GM10847 (cell line): Measurements from ENCODE around the gene FSIP1.

ENCODE experiments used
- POLR2A ChIP-seq: IDR thresholded peaks from 2 replicates; pipeline ENCODE4 v1.6.1; 2011; ENCODE audit not compliant: insufficient read length; ENCODE audit errors: extremely low read depth

Gene FSIP1

DNA sequence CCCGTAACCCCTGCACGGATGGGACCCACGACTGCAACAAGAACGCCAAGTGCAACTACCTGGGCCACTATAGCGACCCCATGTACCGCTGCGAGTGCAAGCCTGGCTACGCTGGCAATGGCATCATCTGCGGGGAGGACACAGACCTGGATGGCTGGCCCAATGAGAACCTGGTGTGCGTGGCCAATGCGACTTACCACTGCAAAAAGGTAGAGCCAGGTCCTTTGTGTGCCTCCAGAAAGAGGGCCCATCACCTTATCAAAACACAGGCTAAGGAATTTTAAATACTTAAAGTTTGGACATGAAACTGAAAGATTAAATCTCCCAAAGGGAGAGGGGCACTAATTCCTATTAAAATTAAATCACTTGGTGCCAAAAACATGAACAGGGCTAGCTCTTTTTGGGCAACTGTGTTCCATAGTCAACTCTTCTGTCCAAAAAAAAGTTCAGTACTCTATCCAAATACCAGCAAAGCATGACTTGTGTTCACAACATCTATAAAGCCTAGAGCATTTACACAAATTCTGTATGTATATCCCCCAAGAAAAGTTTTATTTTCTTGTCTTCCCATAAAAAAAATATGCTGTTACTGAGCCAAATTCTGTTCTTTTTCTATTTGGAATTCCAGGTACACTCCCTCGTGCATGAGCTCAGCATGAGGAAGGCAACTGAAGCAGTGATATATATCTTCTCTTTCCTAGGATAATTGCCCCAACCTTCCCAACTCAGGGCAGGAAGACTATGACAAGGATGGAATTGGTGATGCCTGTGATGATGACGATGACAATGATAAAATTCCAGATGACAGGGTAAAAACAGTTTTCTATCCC, 192.6 kb downstream of the FSIP1 start:
- no peak for TF ChIP-seq POLR2A

DNA sequence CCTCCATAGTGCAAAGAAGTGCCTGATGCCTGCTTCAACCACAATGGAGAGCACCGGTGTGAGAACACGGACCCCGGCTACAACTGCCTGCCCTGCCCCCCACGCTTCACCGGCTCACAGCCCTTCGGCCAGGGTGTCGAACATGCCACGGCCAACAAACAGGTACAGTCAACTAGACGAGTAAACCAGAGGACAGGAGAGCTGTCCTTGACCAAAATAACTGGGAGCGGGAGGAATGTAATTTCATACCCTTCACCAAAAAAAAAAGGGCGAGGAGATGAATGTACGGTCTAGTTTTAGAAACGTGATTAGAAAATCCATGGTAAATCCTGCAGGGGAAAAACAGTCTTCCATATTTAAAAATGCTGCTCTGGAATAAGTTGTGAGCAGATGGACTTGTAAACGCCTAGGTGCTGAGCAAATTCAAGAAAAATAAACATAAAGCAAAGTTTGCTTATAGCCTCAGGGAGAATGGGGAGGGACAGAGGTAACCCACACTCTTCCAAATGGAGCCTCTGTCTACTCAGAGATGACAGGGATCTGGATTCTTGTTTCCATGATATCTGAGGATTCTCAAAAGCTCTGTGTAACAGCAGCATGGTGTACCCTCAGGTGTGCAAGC, 193.3 kb downstream of the FSIP1 start:
- TF ChIP-seq POLR2A = no peak

DNA sequence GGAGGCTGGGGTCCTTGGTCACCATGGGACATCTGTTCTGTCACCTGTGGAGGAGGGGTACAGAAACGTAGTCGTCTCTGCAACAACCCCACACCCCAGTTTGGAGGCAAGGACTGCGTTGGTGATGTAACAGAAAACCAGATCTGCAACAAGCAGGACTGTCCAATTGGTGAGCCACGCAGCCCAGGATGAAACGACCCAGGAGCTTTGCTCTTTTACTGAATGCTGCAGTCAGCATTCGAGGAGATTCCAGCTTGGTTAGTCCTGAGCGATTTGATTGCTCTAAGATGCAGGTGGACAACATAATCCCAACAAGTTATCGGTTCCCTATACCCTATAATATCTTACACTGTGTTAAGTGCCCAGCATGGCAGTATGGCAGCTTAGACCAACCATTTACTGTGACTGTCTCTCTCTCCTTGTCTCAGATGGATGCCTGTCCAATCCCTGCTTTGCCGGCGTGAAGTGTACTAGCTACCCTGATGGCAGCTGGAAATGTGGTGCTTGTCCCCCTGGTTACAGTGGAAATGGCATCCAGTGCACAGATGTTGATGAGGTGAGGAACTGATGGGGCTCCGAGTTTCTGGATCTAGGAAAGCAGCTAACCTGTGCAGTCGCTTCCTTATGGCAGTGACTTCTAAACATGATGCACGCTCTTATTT, 194.0 kb downstream of the FSIP1 start:
- TF ChIP-seq POLR2A = no peak

DNA sequence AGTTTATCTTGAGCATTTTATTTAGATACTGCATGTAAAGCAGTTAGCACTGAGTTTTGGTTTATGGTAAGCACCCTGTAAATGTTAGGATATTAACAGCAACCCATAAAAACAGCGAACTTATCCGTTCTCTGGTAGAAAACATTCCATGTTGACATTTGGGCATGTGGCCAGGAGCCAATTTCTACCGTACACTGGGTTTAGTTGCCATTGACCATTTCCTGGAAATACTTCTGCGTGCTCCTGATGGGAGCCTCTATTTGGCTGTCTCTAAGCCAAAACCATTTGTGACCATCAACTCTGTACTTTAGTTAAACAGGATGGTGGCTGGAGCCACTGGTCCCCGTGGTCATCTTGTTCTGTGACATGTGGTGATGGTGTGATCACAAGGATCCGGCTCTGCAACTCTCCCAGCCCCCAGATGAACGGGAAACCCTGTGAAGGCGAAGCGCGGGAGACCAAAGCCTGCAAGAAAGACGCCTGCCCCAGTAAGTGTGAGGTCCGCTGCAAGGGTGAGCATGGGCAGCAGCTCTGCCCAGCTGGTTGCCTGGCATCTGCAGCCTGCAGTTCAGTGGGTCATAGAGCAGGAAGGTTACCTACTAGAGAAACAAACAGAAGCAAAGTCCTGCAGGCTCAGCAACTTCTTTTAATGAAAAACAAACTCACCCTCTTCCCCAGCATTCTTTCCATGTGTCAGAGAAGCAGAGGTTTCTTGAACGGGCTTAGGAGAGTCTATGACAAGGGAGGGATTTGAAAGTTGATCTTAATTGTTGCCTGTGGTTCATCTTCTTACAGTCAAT, 194.7 kb downstream of the FSIP1 start:
- no peak for TF ChIP-seq POLR2A

DNA sequence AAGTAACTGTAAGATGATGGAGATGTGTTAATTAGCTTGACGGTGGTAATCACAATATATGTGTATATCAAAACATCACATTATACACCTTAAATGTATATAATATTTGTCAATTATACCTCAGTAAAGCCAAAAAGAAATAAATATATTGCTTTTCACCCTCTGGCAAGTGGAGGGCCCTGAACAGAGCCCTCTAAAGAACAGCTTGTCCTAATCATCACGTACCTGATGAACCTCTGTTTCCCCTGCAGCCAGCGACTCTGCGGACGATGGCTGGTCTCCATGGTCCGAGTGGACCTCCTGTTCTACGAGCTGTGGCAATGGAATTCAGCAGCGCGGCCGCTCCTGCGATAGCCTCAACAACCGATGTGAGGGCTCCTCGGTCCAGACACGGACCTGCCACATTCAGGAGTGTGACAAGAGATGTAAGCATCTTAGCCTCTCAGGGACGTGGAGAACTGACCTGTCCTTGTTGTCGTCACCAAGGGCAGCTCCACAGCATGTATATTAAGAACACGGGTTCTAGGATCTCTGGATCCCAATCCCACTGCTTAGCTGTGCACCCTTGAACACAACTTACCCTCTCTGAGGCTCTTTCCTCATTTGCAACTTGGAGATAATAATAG, 195.4 kb downstream of the FSIP1 start:
- no peak for TF ChIP-seq POLR2A

DNA sequence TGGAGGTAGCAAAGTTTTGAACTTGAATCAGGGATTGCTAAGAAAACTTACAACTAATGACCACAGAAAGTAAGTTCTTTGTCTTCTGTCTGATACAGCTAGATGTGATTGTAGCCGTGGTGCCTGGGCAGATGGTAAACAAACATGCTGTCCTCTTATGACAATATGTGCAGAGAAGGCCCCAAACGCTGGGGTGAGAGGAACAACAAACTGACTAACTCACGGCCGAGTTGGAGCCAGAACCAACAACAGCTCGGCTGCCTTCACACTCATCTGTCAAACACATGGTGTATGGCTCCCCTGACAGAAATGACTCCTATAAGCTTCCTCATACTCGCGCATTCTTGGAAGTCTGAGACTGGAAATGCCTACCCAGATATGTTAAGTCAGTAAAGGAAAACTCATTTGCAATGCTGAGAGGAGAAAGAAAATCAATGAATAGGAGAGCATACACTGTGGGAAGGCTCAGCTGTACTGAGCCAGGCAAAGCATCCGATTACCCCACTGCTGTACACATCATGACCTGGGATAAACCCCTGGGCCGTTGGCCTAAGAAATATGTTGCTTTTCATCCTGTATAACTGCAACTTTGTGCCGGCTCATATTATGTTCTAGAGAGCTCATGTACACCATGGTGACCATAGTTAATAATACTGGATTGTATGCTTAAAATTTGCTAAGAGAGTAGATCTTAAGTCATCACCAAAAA, 196.1 kb downstream of the FSIP1 start:
- no peak for TF ChIP-seq POLR2A

DNA sequence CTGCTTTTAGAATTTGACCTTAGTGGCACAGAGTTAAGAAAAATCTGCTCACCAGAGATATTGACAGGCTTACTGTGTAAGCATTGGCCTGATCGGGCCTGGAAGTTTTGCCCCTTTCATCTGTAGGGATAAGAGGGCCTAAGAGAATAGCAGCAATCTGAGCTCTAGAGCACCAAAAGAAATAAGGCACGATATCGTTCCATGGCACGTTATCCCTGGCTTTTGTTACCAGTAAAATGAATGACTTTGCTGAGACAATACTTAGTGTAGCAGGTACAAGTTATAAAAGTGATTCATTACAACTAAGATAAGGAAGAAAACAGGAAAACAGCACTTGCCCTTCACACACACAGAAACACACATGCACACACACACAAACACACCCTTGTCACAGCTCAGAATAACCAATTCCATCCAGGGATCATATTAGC, 196.8 kb downstream of the FSIP1 start:
- TF ChIP-seq POLR2A = no peak

DNA sequence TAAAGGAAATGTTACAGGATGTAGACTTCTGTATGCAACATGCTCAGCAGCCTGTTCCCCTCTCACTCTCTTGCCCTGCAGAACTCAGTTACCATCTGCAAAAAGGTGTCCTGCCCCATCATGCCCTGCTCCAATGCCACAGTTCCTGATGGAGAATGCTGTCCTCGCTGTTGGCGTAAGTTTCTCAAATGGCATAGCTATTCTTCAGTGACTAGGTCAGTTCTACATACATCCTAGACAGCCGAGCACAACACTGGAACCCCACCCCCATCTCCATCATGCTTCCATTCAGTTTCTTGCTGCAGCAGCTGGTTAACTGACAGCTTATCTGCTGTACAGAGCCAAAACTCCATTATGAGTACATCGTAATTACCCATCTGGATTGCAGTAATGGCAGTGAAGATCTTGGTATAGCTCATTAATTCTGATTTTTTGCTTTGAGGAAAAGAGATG, 197.2 kb downstream of the FSIP1 start:
- no peak for TF ChIP-seq POLR2A

DNA sequence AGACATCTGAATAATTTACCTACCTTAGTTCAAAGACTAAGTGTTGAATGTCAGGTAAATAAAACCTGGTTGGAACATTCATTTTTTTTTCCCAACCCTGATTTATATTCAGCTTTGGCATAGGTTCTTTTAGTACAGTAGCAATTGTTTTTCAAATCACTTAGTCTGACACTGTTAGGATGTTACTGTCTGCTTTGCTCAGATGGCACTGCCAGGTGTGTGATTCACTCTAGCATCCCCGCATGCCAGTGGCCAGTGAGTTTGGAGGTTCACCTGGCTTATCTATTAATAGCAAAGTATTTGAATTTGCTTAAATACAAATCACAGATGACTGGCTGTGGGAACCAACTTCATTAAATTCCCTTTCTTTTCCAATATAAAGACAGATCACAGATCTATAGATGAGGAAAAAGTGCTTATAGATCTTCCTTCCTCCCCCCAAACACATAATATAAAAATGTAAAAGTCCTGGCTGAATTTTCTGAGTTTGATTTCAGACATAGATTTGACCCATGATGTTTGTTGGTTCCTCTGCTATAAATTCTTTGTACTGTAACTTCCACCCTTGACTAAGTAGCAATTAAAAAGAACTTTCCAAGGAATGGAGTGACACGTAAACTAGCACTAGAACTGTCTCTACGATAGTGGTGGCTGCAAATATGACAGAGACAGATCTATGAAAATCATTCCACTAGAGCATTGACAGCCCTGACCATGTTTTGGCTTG, 197.8 kb downstream of the FSIP1 start:
- no peak for TF ChIP-seq POLR2A

DNA sequence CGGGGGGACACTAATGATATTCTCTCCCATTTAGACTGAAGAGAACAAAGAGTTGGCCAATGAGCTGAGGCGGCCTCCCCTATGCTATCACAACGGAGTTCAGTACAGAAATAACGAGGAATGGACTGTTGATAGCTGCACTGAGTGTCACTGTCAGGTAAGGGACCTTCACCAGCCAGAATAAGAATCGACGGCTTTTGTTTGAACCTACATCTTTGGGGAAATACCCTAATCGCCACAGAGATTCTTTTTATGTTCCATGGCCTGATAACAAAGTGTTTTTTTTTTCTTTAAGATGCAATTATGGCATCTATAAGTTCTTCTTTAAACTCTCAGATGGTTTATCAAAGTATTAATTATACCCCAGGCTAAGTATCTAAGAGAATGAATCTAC, 198.4 kb downstream of the FSIP1 start:
- no peak for TF ChIP-seq POLR2A

DNA sequence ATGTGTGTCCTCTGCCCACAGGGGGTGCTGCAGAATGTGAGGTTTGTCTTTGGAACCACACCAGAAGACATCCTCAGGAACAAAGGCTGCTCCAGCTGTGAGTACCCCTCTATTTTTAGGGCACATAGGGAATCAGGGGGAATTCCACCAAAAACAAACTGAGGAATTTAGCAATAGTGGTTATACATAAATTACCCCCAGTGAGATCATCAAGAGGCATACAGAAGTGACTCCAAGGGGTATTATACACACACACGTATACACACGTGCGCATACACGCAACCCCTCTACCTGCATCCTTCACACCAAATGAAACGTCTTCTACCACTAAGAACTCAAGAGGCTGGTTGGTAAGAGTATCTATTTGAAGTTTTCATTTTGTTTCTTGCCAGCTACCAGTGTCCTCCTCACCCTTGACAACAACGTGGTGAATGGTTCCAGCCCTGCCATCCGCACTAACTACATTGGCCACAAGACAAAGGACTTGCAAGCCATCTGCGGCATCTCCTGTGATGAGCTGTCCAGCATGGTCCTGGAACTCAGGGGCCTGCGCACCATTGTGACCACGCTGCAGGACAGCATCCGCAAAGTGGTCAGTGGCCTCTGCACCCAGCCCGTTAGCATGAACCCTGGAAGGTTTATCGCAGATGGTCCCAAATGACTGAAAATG, 198.9 kb downstream of the FSIP1 start:
- TF ChIP-seq POLR2A = no peak

DNA sequence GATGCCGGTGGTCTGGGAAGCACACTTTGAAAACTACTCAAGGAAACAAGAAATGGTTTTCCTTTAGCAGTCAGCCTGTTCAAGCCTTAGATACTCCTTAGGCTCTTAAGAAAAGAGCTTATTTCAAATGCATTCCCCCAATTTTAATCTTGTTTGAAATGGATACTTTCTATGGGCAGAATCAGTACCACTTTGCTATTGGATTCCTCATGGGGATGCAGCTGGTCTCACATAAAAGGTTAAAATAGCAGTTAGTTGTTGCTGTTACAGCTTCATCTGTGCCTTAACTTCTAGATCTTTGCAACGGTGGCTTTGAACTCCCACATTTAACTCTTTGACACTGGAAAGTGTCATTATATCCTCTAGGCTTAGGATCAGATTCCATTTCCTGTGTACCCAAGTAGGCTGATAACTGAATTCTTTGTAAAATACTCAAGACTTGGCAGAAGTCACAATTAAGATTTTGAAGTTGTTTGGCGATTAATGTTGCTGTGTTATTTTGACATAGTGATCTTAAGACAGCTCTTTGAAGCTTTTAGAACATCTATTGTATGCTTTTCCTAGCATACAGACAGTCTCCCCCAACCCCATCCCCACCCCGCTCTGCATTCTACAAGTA, 199.6 kb downstream of the FSIP1 start:
- TF ChIP-seq POLR2A = no peak
